H9 (cell line): Measurements from ENCODE around the gene RAB19. TPM values are rescaled to one million over a fixed set of nuclear protein-coding genes. Genes with fewer than 3 reads are reported as not detected.

Experiments
- DNase-seq: peaks from one replicate; pipeline ENCODE4 v3.0.0-alpha.2; 2017
- H2AFZ ChIP-seq: one replicate; pipeline ENCODE4 v1.6.1; 2013; ENCODE audit warnings: mild to moderate bottlenecking, low read length, control low read depth, moderate library complexity
- H2AK5ac ChIP-seq: 2 replicates; pipeline ENCODE4 v1.6.1; 2013; ENCODE audit warnings: low read length, control low read depth, mixed read lengths; ENCODE audit not compliant: insufficient read length
- H2BK120ac ChIP-seq: one replicate; pipeline ENCODE4 v1.6.1; 2013; ENCODE audit warnings: low read depth, mild to moderate bottlenecking, low read length, control low read depth, inconsistent platforms; ENCODE audit not compliant: poor library complexity, severe bottlenecking
- H2BK12ac ChIP-seq: 2 replicates; pipeline ENCODE4 v1.6.1; 2013; ENCODE audit warnings: low read length, control low read depth, mixed read lengths, low read depth; ENCODE audit not compliant: insufficient read length
- H2BK15ac ChIP-seq: 2 replicates; pipeline ENCODE4 v1.6.1; 2013; ENCODE audit warnings: low read depth, low read length, control low read depth
- H2BK20ac ChIP-seq: one replicate; pipeline ENCODE4 v1.6.1; 2013; ENCODE audit warnings: low read depth, mild to moderate bottlenecking, low read length, control low read depth, inconsistent platforms; ENCODE audit not compliant: poor library complexity, severe bottlenecking
- H2BK5ac ChIP-seq: 2 replicates; pipeline ENCODE4 v1.6.1; 2013; ENCODE audit warnings: low read length, control low read depth, mixed read lengths; ENCODE audit not compliant: insufficient read length
- H3K14ac ChIP-seq: 2 replicates; pipeline ENCODE4 v1.6.1; 2013; ENCODE audit warnings: low read length, control low read depth; ENCODE audit not compliant: insufficient read depth
- H3K18ac ChIP-seq: 2 replicates; pipeline ENCODE4 v1.6.1; 2013; ENCODE audit warnings: low read depth, mild to moderate bottlenecking, mixed read lengths, low read length, control low read depth; ENCODE audit not compliant: insufficient read length
- H3K23ac ChIP-seq: 2 replicates; pipeline ENCODE4 v1.6.1; 2013; ENCODE audit warnings: low read length, control low read depth, mixed read lengths, low read depth; ENCODE audit not compliant: insufficient read length
- H3K23me2 ChIP-seq: 2 replicates; pipeline ENCODE4 v1.6.1; 2013; ENCODE audit warnings: low read depth, mild to moderate bottlenecking, mixed read lengths, low read length, control low read depth; ENCODE audit not compliant: insufficient read length, poor library complexity, severe bottlenecking
- H3K27ac ChIP-seq: 2 replicates; pipeline ENCODE4 v1.5.1; 2013; ENCODE audit warnings: low read length, control low read depth, mixed read lengths, low read depth; ENCODE audit not compliant: insufficient read length
- H3K27me3 ChIP-seq: 2 replicates; pipeline ENCODE4 v1.6.1; 2013; ENCODE audit warnings: low read length, control low read depth, inconsistent platforms; ENCODE audit not compliant: insufficient read depth
- H3K4ac ChIP-seq: 2 replicates; pipeline ENCODE4 v1.6.1; 2013; ENCODE audit warnings: low read depth, mild to moderate bottlenecking, control low read depth, inconsistent platforms, low read length, moderate library complexity
- H3K4me1 ChIP-seq: 2 replicates; pipeline ENCODE4 v1.6.1; 2013; ENCODE audit warnings: low read length, control low read depth, inconsistent platforms; ENCODE audit not compliant: insufficient read depth
- H3K4me2 ChIP-seq: 2 replicates; pipeline ENCODE4 v1.6.1; 2013; ENCODE audit warnings: low read length, control low read depth, mixed read lengths; ENCODE audit not compliant: insufficient read length, insufficient read depth
- H3K56ac ChIP-seq: 2 replicates; pipeline ENCODE4 v1.6.1; 2013; ENCODE audit warnings: low read depth, mild to moderate bottlenecking, mixed read lengths, low read length, control low read depth; ENCODE audit not compliant: insufficient read length
- H3K79me1 ChIP-seq: 2 replicates; pipeline ENCODE4 v1.6.1; 2013; ENCODE audit warnings: low read depth, mild to moderate bottlenecking, moderate library complexity, low read length, control low read depth, inconsistent platforms; ENCODE audit not compliant: insufficient read depth, poor library complexity, severe bottlenecking
- H3K79me2 ChIP-seq: 2 replicates; pipeline ENCODE4 v1.6.1; 2013; ENCODE audit warnings: low read length, control low read depth, inconsistent platforms; ENCODE audit not compliant: insufficient read depth
- H3K9ac ChIP-seq: 2 replicates; pipeline ENCODE4 v1.6.1; 2013; ENCODE audit warnings: low read length, control low read depth, mixed read lengths; ENCODE audit not compliant: insufficient read length; ENCODE audit errors: extremely low read depth
- H3K9me3 ChIP-seq: one replicate; pipeline ENCODE4 v1.6.1; 2013; ENCODE audit warnings: low read depth, low read length, inconsistent platforms; ENCODE audit not compliant: control insufficient read depth
- H3T11ph ChIP-seq: one replicate; pipeline ENCODE4 v1.6.1; 2013; ENCODE audit warnings: mild to moderate bottlenecking, low read length, control low read depth, inconsistent platforms
- H4K20me1 ChIP-seq: one replicate; pipeline ENCODE4 v1.6.1; 2013; ENCODE audit not compliant: control insufficient read depth, insufficient read length, insufficient read depth
- H4K5ac ChIP-seq: 2 replicates; pipeline ENCODE4 v1.6.1; 2013; ENCODE audit warnings: low read depth, mild to moderate bottlenecking, mixed read lengths, low read length, control low read depth; ENCODE audit not compliant: insufficient read length
- H4K8ac ChIP-seq: replicated peaks from 2 replicates; pipeline ENCODE4 v1.6.1; 2013; ENCODE audit warnings: low read length, control low read depth, mixed read lengths, low read depth; ENCODE audit not compliant: insufficient read length
- H4K91ac ChIP-seq: 2 replicates; pipeline ENCODE4 v1.6.1; 2013; ENCODE audit warnings: low read depth, mild to moderate bottlenecking, moderate library complexity, mixed read lengths, low read length, control low read depth; ENCODE audit not compliant: insufficient read length
- H3K27ac Mint-ChIP-seq, 3 experiments: 2 replicates in 2 of 3; 3 replicates in 1 of 3; pipeline ENCODE4 v1.8.0; 2020 to 2021; ENCODE audit warnings: mixed read lengths in 3 of 3, mild to moderate bottlenecking in 1 of 3, moderate library complexity in 1 of 3
- H3K27me3 Mint-ChIP-seq: 2 replicates; pipeline ENCODE4 v1.8.0; 2021; ENCODE audit warnings: low read depth, mild to moderate bottlenecking, moderate library complexity, mixed read lengths
- H3K36me3 Mint-ChIP-seq, 3 experiments: 2 replicates in 2 of 3; 3 replicates in 1 of 3; pipeline ENCODE4 v1.8.0; 2020 to 2021; ENCODE audit warnings: low read depth in 3 of 3, mixed read lengths in 3 of 3; ENCODE audit not compliant: insufficient read depth in 1 of 3
- H3K4me1 Mint-ChIP-seq, 2 experiments: 2 replicates each; pipeline ENCODE4 v1.8.0; 2020; ENCODE audit warnings: mixed read lengths in 2 of 2
- H3K4me3 Mint-ChIP-seq, 2 experiments: 2 replicates in 1 of 2; 3 replicates in 1 of 2; pipeline ENCODE4 v1.8.0; 2020 to 2021; ENCODE audit warnings: mild to moderate bottlenecking in 2 of 2, mixed read lengths in 2 of 2, moderate library complexity in 1 of 2
- H3K9me3 Mint-ChIP-seq, 2 experiments: 2 replicates in 1 of 2; 3 replicates in 1 of 2; pipeline ENCODE4 v1.8.0; 2020; ENCODE audit warnings: mild to moderate bottlenecking in 2 of 2, mixed read lengths in 2 of 2, moderate library complexity in 1 of 2
- WGBS: extraction: QIAGEN DNeasy Blood & Tissue Kit; methylation state at CpG from one replicate; pipeline ENCODE4 v1.1.7; 2013; ENCODE audit warnings: missing lambda C conversion rate, low lambda C conversion rate, mixed read lengths; ENCODE audit not compliant: insufficient read length; ENCODE audit errors: extremely low coverage; 5-methylcytosine and 5-hydroxymethylcytosine counted together
- total RNA-seq: library from RNA; stranded (reverse); gene quantifications from 2 replicates; pipeline ENCODE4 v1.2.1, GENCODE V29; 2021
- TF ChIP-seq, protein P1 (sequence below): fragments of 200-600 bp; sonication (generic); conservative IDR thresholded peaks from 3 replicates; pipeline ENCODE4 v1.8.0; 2021; ENCODE audit warnings: antibody characterized with exemption, mild to moderate bottlenecking

Gene RAB19
- total RNA-seq, 1 experiment from 2014 or later = 15.1 TPM

DNA sequence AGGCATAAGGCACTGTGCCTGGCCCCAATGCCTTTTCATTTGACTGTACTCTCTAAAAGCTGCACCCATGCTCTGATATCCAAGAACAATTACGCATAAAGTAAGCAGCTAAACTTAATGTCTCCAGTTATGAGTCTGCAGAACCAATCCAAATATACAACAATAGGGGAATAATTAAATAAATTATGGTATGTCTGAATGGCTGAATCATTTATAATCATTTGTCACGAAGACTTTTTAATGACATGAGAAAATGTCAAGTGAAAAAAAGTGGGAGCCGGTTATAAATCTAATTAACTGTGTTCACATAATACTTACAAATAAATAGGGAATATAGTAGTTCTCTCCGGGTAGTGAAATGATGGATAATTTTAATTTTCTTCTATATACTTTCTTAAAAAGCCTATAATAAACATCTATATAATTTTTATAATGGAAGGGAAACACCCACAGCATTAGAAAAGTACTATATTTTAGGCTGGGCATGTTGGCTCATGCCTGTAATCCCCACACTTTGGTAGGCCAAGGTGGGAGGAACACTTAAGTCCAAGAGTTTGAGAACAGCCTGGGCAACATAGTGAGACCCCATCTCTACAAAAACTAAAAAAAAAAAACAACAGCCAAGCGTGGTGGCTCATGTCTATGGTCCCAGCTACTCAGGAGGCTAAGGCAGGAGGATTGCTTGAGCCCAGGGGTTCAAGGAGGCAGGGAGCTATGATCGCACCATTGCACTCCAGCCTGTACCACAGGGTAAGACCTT is 19.7 kb upstream of the RAB19 start:
- Histone ChIP-seq H3K56ac (no peak overlapping the region), H3K18ac (no peak overlapping the region), H2BK12ac (no peak overlapping the region), H2BK120ac (no peak overlapping the region), H2BK15ac (no peak overlapping the region), H3K27ac (no peak overlapping the region), H3T11ph (no peak overlapping the region), H3K23ac (no peak overlapping the region), H4K20me1 (no peaks in the 10 kb centered on the region), H3K23me2 (no peaks in the 10 kb centered on the region), H4K8ac (no peak overlapping the region), H2AFZ (no peak overlapping the region), H3K79me1 (peaks cover 3% of the 10 kb centered on the region), H3K9ac (no peak overlapping the region), H2BK5ac (no peak overlapping the region), H3K14ac (no peak overlapping the region), H4K91ac (no peak overlapping the region), H3K9me3 (no peaks in the 10 kb centered on the region), H2BK20ac (no peak overlapping the region), H3K4me1 (peaks cover under 1% of the 10 kb centered on the region; the same call in 1 of the 2 replicates), H2AK5ac (no peak overlapping the region), H3K27me3 (no peaks in the 10 kb centered on the region), H3K4ac (no peak overlapping the region), H3K4me2 (no peak overlapping the region), H4K5ac (no peak overlapping the region), H3K79me2 (peaks cover 2% of the 10 kb centered on the region; the same call in 1 of the 2 replicates)
- H3K27me3 Mint-ChIP-seq = no peaks in the 10 kb centered on the region
- no peak for DNase-seq
- H3K27ac Mint-ChIP-seq = peak overlapping the region in 1 of 3 experiments; percentile 59; a peak in 1 of 7 replicates
- H3K4me1 Mint-ChIP-seq = no peaks in the 10 kb centered on the region; a peak in 2 of 4 replicates
- no peak overlapping the region for H3K4me3 Mint-ChIP-seq
- TF ChIP-seq, protein P1, sequence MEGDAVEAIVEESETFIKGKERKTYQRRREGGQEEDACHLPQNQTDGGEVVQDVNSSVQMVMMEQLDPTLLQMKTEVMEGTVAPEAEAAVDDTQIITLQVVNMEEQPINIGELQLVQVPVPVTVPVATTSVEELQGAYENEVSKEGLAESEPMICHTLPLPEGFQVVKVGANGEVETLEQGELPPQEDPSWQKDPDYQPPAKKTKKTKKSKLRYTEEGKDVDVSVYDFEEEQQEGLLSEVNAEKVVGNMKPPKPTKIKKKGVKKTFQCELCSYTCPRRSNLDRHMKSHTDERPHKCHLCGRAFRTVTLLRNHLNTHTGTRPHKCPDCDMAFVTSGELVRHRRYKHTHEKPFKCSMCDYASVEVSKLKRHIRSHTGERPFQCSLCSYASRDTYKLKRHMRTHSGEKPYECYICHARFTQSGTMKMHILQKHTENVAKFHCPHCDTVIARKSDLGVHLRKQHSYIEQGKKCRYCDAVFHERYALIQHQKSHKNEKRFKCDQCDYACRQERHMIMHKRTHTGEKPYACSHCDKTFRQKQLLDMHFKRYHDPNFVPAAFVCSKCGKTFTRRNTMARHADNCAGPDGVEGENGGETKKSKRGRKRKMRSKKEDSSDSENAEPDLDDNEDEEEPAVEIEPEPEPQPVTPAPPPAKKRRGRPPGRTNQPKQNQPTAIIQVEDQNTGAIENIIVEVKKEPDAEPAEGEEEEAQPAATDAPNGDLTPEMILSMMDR = no peak
- WGBS = no CpG with 5 or more reads among the region's 6 CpGs
- H3K9me3 Mint-ChIP-seq = no peaks in the 10 kb centered on the region
- H3K36me3 Mint-ChIP-seq = peaks cover 16 to 32% (median 29%) of the 10 kb centered on the region in 3 experiments
